ENCODE data around the gene IL25. TPM values are rescaled to one million over a fixed set of nuclear protein-coding genes. Genes with fewer than 3 reads are reported as not detected.
A peak's percentile ranks its signal among the peaks of the same experiment; 100 is the strongest.

Gene IL25
- total and polyA plus RNA-seq, 2 of the 13 experiments (the other 11 are each of a cell fraction or from before 2014, with no cell fraction given): not detected

DNA sequence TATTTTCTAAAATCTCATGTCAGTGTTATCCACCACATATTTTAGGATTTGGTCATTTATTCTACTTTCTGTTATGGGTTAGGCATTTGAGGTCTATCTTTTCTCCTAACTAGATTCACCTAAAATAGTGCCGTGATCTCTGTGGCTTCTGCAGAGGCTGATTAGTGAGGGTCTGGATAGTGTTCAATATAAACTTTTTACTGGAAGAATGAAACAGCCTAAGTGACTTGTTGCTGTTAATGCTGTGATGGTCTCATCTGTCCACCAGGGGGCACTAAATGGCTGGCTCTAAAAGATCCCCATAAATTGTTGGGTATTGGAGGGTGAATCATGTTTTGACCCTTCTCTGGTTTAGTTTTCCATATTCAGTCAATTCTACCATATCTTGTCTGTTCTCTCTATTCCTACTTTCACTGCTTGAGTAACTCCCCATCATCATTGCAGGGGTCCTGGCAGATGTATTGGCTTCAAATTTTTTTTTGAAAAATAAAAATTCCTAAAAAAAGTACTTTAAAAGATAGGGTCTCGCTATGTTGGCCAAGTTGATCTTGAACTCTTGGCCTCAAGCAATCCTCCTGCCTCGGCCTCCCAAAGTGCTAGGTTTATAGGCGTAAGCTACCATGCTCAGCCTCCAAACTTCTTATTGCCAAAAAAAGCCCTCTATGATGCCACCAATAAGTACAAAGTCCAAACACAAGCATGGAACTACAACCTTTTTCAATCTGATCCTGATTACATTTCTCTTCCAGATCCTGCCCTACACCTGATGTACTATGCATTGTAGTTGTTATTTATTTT, 44.5 kb upstream of the IL25 start (continued):
- TF ChIP-seq, protein P1, sequence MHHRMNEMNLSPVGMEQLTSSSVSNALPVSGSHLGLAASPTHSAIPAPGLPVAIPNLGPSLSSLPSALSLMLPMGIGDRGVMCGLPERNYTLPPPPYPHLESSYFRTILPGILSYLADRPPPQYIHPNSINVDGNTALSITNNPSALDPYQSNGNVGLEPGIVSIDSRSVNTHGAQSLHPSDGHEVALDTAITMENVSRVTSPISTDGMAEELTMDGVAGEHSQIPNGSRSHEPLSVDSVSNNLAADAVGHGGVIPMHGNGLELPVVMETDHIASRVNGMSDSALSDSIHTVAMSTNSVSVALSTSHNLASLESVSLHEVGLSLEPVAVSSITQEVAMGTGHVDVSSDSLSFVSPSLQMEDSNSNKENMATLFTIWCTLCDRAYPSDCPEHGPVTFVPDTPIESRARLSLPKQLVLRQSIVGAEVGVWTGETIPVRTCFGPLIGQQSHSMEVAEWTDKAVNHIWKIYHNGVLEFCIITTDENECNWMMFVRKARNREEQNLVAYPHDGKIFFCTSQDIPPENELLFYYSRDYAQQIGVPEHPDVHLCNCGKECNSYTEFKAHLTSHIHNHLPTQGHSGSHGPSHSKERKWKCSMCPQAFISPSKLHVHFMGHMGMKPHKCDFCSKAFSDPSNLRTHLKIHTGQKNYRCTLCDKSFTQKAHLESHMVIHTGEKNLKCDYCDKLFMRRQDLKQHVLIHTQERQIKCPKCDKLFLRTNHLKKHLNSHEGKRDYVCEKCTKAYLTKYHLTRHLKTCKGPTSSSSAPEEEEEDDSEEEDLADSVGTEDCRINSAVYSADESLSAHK (CRISPR knock-in tag; IDR thresholded peaks at IDR 0.05; ENCODE audit: borderline replicate concordance): 0 out of 2 replicates have a peak, but pooled peaks have one; percentile 33
- TF ChIP-seq JUN (CRISPR knock-in tag; IDR thresholded peaks at IDR 0.05) (no peak), NBN (conservative IDR thresholded peaks at IDR 0.05) (no peak), ZNF782 (CRISPR knock-in tag; IDR thresholded peaks at IDR 0.05; ENCODE audit: borderline replicate concordance) (no peak), RNF2 (conservative IDR thresholded peaks at IDR 0.05; ENCODE audit: low read depth) (no peak), ZNF775 (CRISPR knock-in tag; IDR thresholded peaks at IDR 0.05; ENCODE audit: borderline replicate concordance) (no peak), ARID5B (CRISPR knock-in tag; IDR thresholded peaks at IDR 0.05) (no peak; the same call in 1 of the 2 replicates), CBX2 (IDR thresholded peaks at IDR 0.05; ENCODE audit: low read depth, low read length) (no peak), CBX2 (CRISPR knock-in tag; IDR thresholded peaks at IDR 0.05; ENCODE audit: low read depth) (0 out of 2 replicates have a peak, but pooled peaks have one; percentile 19), SALL1 (CRISPR knock-in tag; IDR thresholded peaks at IDR 0.05) (no peak)
- TF ChIP-seq, protein P2, sequence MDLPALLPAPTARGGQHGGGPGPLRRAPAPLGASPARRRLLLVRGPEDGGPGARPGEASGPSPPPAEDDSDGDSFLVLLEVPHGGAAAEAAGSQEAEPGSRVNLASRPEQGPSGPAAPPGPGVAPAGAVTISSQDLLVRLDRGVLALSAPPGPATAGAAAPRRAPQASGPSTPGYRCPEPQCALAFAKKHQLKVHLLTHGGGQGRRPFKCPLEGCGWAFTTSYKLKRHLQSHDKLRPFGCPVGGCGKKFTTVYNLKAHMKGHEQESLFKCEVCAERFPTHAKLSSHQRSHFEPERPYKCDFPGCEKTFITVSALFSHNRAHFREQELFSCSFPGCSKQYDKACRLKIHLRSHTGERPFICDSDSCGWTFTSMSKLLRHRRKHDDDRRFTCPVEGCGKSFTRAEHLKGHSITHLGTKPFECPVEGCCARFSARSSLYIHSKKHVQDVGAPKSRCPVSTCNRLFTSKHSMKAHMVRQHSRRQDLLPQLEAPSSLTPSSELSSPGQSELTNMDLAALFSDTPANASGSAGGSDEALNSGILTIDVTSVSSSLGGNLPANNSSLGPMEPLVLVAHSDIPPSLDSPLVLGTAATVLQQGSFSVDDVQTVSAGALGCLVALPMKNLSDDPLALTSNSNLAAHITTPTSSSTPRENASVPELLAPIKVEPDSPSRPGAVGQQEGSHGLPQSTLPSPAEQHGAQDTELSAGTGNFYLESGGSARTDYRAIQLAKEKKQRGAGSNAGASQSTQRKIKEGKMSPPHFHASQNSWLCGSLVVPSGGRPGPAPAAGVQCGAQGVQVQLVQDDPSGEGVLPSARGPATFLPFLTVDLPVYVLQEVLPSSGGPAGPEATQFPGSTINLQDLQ (CRISPR knock-in tag; IDR thresholded peaks at IDR 0.05): no peak
- TF ChIP-seq, protein P3, sequence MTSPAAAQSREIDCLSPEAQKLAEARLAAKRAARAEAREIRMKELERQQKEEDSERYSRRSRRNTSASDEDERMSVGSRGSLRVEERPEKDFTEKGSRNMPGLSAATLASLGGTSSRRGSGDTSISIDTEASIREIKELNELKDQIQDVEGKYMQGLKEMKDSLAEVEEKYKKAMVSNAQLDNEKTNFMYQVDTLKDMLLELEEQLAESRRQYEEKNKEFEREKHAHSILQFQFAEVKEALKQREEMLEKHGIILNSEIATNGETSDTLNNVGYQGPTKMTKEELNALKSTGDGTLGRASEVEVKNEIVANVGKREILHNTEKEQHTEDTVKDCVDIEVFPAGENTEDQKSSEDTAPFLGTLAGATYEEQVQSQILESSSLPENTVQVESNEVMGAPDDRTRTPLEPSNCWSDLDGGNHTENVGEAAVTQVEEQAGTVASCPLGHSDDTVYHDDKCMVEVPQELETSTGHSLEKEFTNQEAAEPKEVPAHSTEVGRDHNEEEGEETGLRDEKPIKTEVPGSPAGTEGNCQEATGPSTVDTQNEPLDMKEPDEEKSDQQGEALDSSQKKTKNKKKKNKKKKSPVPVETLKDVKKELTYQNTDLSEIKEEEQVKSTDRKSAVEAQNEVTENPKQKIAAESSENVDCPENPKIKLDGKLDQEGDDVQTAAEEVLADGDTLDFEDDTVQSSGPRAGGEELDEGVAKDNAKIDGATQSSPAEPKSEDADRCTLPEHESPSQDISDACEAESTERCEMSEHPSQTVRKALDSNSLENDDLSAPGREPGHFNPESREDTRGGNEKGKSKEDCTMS (CRISPR knock-in tag; conservative IDR thresholded peaks at IDR 0.05): peak; percentile 37; the same call in 1 of the 2 replicates
- TF ChIP-seq, protein P4, sequence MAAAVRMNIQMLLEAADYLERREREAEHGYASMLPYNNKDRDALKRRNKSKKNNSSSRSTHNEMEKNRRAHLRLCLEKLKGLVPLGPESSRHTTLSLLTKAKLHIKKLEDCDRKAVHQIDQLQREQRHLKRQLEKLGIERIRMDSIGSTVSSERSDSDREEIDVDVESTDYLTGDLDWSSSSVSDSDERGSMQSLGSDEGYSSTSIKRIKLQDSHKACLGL (CRISPR knock-in tag; IDR thresholded peaks at IDR 0.05): no peak

Measured in HepG2 (cell line).